Measurements from ENCODE around the gene TNK1. TPM values are rescaled to one million over a fixed set of nuclear protein-coding genes. Genes with fewer than 3 reads are reported as not detected.

Gene TNK1
- total RNA-seq, result 0.22 TPM in 1 of 2 replicates, not detected in the other

GRCh38 chr17:7380855-7381683 lies at the start of gene TNK1:
Gene TNK1 (plus strand): TSS chr17:7381089. CDS start chr17:7382927, 1,838 bp downstream.

GRCh38 chr17:7336240-7337175 lies 44.4 kb upstream of the TNK1 start, which contains the start of gene ACAP1:
Gene ACAP1 (plus strand): TSS chr17:7336529. CDS start chr17:7336735, 206 bp downstream.

GRCh38 chr17:7351665-7352502 lies 29.0 kb upstream of the TNK1 start, which contains the start of gene KCTD11:
Gene KCTD11 (plus strand): TSS chr17:7352162.

GRCh38 chr17:7355053-7355452 lies 25.8 kb upstream of the TNK1 start, which contains the start of gene TMEM95:
Gene TMEM95 (plus strand): TSS chr17:7355156. CDS start chr17:7355205, 49 bp downstream.

GRCh38 chr17:7394452-7395191 lies 13.7 kb downstream of the TNK1 start, which contains the start of gene PLSCR3:
Gene PLSCR3 (minus strand): TSS chr17:7394525. CDS start chr17:7394110, 415 bp downstream.

GRCh38 chr17:7403977-7404736 lies 23.3 kb downstream of the TNK1 start, which contains the start of gene TMEM256:
Gene TMEM256 (minus strand): TSS chr17:7404097. CDS start chr17:7404084, 13 bp downstream.

GRCh38 chr17:7407485-7408251 lies 26.8 kb downstream of the TNK1 start, which contains the start of gene NLGN2:
Gene NLGN2 (plus strand): TSS chr17:7407845. CDS start chr17:7408256, 411 bp downstream.

GRCh38 chr17:7419819-7420610 lies 39.1 kb downstream of the TNK1 start, which contains the start of gene SPEM1:
Gene SPEM1 (plus strand): TSS chr17:7420324. CDS start chr17:7420385, 61 bp downstream.

GRCh38 chr17:7425316-7425715 lies 44.4 kb downstream of the TNK1 start, which contains the start of gene SPEM2:
Gene SPEM2 (plus strand): TSS chr17:7425616. CDS start chr17:7425689, 73 bp downstream.

GRCh38 chr17:7428557-7428956 lies 47.7 kb downstream of the TNK1 start, which contains the start of gene SPEM3:
Gene SPEM3 (plus strand): TSS chr17:7428857. CDS start chr17:7428903, 46 bp downstream.

Other genes with a start within 250 kb of the TNK1 start
- gene ASGR1, start 201.7 kb upstream of the TNK1 start, total RNA-seq, result 0.86 and 1.5 TPM in 2 replicates
- 17.7 and 22.3 TPM in 2 replicates for gene DLG4, start 161.3 kb upstream of the TNK1 start, total RNA-seq
- gene ACADVL, start 161.2 kb upstream of the TNK1 start, total RNA-seq, result 126 and 188 TPM in 2 replicates
- gene DVL2, start 146.6 kb upstream of the TNK1 start, total RNA-seq, result 82.8 and 90.8 TPM in 2 replicates
- 46.1 and 64.1 TPM in 2 replicates for gene PHF23, start 141.6 kb upstream of the TNK1 start, total RNA-seq
- gene GABARAP, start 138.6 kb upstream of the TNK1 start, total RNA-seq, result 124 and 548 TPM in 2 replicates
- 38.7 and 47.4 TPM in 2 replicates for gene CTDNEP1, start 129.4 kb upstream of the TNK1 start, total RNA-seq
- gene ELP5, start 128.9 kb upstream of the TNK1 start, total RNA-seq, result 27.4 and 44.0 TPM in 2 replicates
- 2.6 and 7.4 TPM in 2 replicates for gene CLDN7, start 118.6 kb upstream of the TNK1 start, total RNA-seq
- gene SLC2A4, start 99.4 kb upstream of the TNK1 start, total RNA-seq, result 0.22 TPM in 1 of 2 replicates, not detected in the other
- not detected in 2 replicates for gene YBX2, start 86.5 kb upstream of the TNK1 start, total RNA-seq
- 599 and 1,060 TPM in 2 replicates for gene EIF5A, start 73.5 kb upstream of the TNK1 start, total RNA-seq
- gene GPS2, start 65.7 kb upstream of the TNK1 start, total RNA-seq, result 52.5 and 65.7 TPM in 2 replicates
- gene NEURL4, start 51.8 kb upstream of the TNK1 start, total RNA-seq, result 22.1 and 25.2 TPM in 2 replicates
- 0.22 TPM in 1 of 2 replicates, not detected in the other for gene ACAP1, start 44.6 kb upstream of the TNK1 start, total RNA-seq
- gene KCTD11, start 28.9 kb upstream of the TNK1 start, total RNA-seq, result 7.2 and 7.7 TPM in 2 replicates
- not detected in 2 replicates for gene TMEM95, start 25.9 kb upstream of the TNK1 start, total RNA-seq
- gene PLSCR3, start 13.4 kb downstream of the TNK1 start, total RNA-seq, result 23.6 and 28.1 TPM in 2 replicates
- 33.3 and 54.4 TPM in 2 replicates for gene TMEM256, start 23.0 kb downstream of the TNK1 start, total RNA-seq
- 5.2 and 5.7 TPM in 2 replicates for gene NLGN2, start 26.8 kb downstream of the TNK1 start, total RNA-seq
- gene SPEM1, start 39.2 kb downstream of the TNK1 start, total RNA-seq, result not detected in 2 replicates
- gene SPEM2, start 44.5 kb downstream of the TNK1 start, total RNA-seq, result not detected in 2 replicates
- not detected in 2 replicates for gene SPEM3, start 47.8 kb downstream of the TNK1 start, total RNA-seq
- 1.1 and 2.1 TPM in 2 replicates for gene TMEM102, start 54.3 kb downstream of the TNK1 start, total RNA-seq
- gene FGF11, start 58.4 kb downstream of the TNK1 start, total RNA-seq, result under 0.01 and 0.44 TPM in 2 replicates
- gene CHRNB1, start 64.0 kb downstream of the TNK1 start, total RNA-seq, result 2.9 and 3.3 TPM in 2 replicates
- 24.3 and 35.8 TPM in 2 replicates for gene ZBTB4, start 98.5 kb downstream of the TNK1 start, total RNA-seq
- not detected in 2 replicates for gene SLC35G6, start 100.4 kb downstream of the TNK1 start, total RNA-seq
- gene POLR2A, start 103.3 kb downstream of the TNK1 start, total RNA-seq, result 75.7 and 125 TPM in 2 replicates
- 10.2 and 10.7 TPM in 2 replicates for gene TNFSF12, start 168.0 kb downstream of the TNK1 start, total RNA-seq
- 0.44 and 0.72 TPM in 2 replicates for gene TNFSF13, start 177.7 kb downstream of the TNK1 start, total RNA-seq
- gene SENP3, start 180.8 kb downstream of the TNK1 start, total RNA-seq, result 56.9 and 109 TPM in 2 replicates
- gene CD68, start 198.5 kb downstream of the TNK1 start, total RNA-seq, result 16.9 and 20.6 TPM in 2 replicates
- 103 and 203 TPM in 2 replicates for gene MPDU1, start 202.8 kb downstream of the TNK1 start, total RNA-seq
- 0.22 and 0.57 TPM in 2 replicates for gene SOX15, start 209.0 kb downstream of the TNK1 start, total RNA-seq
- gene FXR2, start 233.8 kb downstream of the TNK1 start, total RNA-seq, result 40.0 and 60.8 TPM in 2 replicates
- gene SAT2, start 246.7 kb downstream of the TNK1 start, total RNA-seq, result 16.5 and 26.0 TPM in 2 replicates
- gene SHBG, start 249.0 kb downstream of the TNK1 start, total RNA-seq, result 1.8 TPM in 1 of 2 replicates, not detected in the other

All from placental pericyte (primary cell).